C4-2B (cell line): ENCODE measurements around the gene MLLT10.

Source experiments
- H3K27ac ChIP-seq: fragments of 450-650 bp; 2 replicates; pipeline ENCODE4 v1.5.1; 2017
- CTCF ChIP-seq: fragments of 450-650 bp; conservative IDR thresholded peaks from 2 replicates; pipeline ENCODE4 v1.5.1; 2017; ENCODE audit warnings: mild to moderate bottlenecking
- ZFX ChIP-seq: fragments of 450-650 bp; IDR thresholded peaks from 2 replicates; pipeline ENCODE4 v1.6.1; 2017

The MLLT10 gene

GRCh38 chr10:21599582-21599981 is 65.5 kb downstream of the MLLT10 start:
- TF ChIP-seq ZFX = no peak
- no peak for TF ChIP-seq CTCF
- H3K27ac ChIP-seq = no peak overlapping the region

- TF ChIP-seq ZFX (no peak), CTCF (no peak)
Observed at GRCh38 chr10:21600804-21601433, 66.9 kb downstream of the MLLT10 start.

GRCh38 chr10:21602313-21602712 is 68.3 kb downstream of the MLLT10 start:
- no peak for TF ChIP-seq ZFX
- no peak for TF ChIP-seq CTCF
- H3K27ac ChIP-seq = no peak overlapping the region

More at GRCh38 chr10:21600804-21601433, 66.9 kb downstream of the MLLT10 start:
- no peak overlapping the region for H3K27ac ChIP-seq

- H3K27ac ChIP-seq = no peak overlapping the region
- TF ChIP-seq ZFX = no peak
- TF ChIP-seq CTCF = no peak
Observed at GRCh38 chr10:21603721-21604120, 69.7 kb downstream of the MLLT10 start.

GRCh38 chr10:21604651-21605050 is 70.6 kb downstream of the MLLT10 start:
- no peak for TF ChIP-seq CTCF
- no peak for TF ChIP-seq ZFX
- H3K27ac ChIP-seq = no peak overlapping the region

- no peak for TF ChIP-seq CTCF
- no peak for TF ChIP-seq ZFX
- no peak overlapping the region for H3K27ac ChIP-seq
Observed at GRCh38 chr10:21607907-21608306, 73.9 kb downstream of the MLLT10 start.

- H3K27ac ChIP-seq = no peak overlapping the region
- TF ChIP-seq CTCF (no peak), ZFX (no peak)
Observed at GRCh38 chr10:21614000-21614399, 80.0 kb downstream of the MLLT10 start.
